HG03103 (cell line): ENCODE data around the gene HOXA1.
"Not testable (repeated sequence)": the region's sequence is repeated elsewhere in the genome, so short reads cannot be mapped to it uniquely, and the experiment has no call there.

ENCODE experiments used
- ATAC-seq: cut with Tn5 transposase; IDR thresholded peaks from one replicate; pipeline ENCODE4 v1.9.1; 2021; ENCODE audit warnings: low read depth; ENCODE audit not compliant: unreplicated experiment

HOXA1 gene

GRCh38 chr7:27062946-27063345 lies 32.9 kb downstream of the HOXA1 start:
- no peak for ATAC-seq

- ATAC-seq: no peak
Observed at GRCh38 chr7:27053153-27053552, 42.6 kb downstream of the HOXA1 start.

GRCh38 chr7:27051451-27051850 lies 44.3 kb downstream of the HOXA1 start:
- ATAC-seq: no peak

- no peak for ATAC-seq
Observed at GRCh38 chr7:27048438-27048837, 47.4 kb downstream of the HOXA1 start.

DNA sequence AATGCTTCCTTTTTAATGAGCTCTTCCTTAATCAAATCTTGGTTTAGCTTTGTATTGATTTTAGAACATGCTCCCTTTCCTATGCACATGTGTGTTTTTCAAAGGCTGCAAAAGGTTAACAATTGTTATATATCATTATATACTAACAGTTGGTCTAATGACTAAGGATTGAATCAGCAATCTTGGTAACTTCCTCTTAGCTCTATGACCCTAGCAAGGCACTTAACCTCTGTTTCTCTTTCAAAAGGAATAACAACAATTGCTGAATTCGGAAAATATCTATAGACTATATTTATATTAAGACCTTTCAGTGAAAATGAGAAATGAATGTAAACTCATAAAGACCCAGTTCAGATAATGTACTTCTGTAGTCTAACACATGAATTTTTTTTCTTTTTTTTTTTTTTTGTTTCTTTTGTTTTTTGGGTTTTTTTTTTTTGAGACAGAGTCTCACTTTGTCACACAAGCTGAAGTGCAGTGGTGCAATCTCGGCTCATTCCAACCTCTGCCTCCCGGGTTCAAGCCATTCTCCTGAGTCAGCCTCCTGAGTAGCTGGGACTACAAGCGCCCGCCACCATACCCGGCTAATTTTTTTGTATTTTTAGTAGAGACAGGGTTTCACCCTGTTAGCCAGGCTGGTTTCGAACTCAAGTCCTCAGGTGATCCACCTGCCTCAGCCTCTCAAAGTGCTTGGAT lies 48.8 kb downstream of the HOXA1 start:
- ATAC-seq: no peak

DNA sequence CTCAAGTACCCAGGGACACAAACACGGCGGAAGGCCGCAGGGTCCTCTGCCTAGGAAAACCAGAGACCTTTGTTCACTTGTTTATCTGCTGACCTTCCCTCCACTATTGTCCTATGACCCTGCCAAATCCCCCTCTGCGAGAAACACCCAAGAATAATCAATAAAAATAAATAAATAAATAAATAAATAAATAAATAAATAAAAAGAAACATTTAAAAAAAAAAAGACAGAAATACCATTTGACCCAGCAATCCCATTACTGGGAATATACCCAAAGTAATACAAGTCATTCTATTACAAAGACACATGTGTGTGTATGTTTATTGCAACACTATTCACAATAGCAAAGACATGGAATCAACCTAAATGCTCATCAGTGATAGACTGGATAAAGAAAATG lies 49.8 kb downstream of the HOXA1 start:
- not testable (repeated sequence) for ATAC-seq

DNA sequence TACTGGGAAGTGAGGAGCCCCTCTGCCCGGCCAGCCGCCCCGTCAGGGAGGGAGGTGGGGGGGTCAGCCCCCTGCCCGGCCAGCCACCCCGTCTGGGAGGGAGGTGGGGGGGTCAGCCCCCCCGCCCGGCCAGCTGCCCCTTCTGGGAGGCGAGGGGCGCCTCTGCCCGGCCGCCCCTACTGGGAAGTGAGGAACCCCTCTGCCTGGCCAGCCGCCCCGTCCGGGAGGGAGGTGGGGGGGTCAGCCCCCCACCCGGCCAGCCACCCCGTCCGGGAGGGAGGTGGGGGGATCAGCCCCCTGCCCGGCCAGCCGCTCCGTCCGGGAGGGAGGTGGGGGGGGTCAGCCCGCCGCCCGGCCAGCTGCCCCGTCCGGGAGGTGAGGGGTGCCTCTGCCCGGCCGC lies 50.7 kb downstream of the HOXA1 start:
- not testable (repeated sequence) for ATAC-seq
